B cell (primary cell): ENCODE measurements around the gene BCL7B.

Experiments used
- CTCF ChIP-seq: fragments of 200-600 bp; IDR thresholded peaks from one replicate; pipeline ENCODE4 v1.8.0; 2022; ENCODE audit warnings: antibody characterized with exemption, mild to moderate bottlenecking
- EZH2 ChIP-seq: IDR thresholded peaks from 2 replicates; pipeline ENCODE4 v1.6.1; 2012; ENCODE audit warnings: borderline replicate concordance, low read depth, mild to moderate bottlenecking, moderate library complexity, low read length; ENCODE audit not compliant: insufficient read depth, poor library complexity, severe bottlenecking

DNA sequence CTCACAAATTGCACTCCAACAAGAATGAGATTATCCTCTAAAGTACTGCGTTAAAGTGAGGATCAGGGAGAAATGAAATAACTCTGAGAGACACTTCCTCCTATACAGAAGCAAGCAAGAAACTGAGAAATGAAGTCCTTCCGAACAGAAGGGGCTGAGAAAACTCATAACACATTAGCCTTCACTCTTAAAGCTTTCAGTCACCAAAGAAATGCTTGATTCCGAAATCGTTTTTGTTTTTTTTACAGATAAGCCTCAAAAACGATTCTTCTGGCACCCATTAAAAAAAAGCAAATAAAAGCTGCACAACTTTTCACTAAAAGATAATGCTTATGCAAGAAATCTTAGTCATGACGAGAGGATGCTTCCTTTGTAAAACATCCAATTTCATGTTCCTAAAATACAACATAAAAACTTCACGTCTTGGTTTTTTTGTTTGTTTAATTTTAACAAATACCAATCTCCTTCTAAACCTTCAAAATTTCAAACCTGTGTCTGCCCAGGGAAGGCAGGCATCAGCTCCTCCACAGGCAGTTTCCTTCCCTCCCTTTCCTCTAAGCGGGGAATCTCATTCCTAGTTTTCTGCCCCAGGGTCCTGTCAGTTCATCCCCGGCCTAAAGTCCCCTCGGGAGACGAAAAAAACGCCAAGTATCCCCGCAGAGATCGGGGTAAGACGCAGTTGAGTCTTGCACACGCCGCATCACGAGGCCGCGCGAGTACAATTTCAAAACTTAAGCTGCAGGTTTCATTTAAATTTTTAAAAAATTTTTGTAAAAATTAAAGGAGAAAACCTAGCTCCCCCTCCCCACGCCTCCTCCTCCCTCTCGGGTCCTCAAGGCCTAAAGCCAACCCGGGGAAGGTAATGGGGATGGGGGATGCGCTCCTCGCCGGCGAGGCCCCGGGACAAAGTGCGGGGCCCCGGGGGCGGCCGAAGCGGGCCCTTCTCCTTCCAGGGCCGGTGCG, 36.5 kb downstream of the BCL7B start:
- TF ChIP-seq CTCF (no peak), EZH2 (no peak)
